Renal cortex interstitium (tissue), 11 donors: Measurements from ENCODE around the gene KDM6B. TPM values are rescaled to one million over a fixed set of nuclear protein-coding genes. Genes with fewer than 3 reads are reported as not detected.
"Not testable (repeated sequence)": the region's sequence is repeated elsewhere in the genome, so short reads cannot be mapped to it uniquely, and the experiment has no call there.

Source experiments
- DNase-seq, 11 donors: peaks; one replicate each; pipeline ENCODE4 v3.0.0-alpha.2; 2013; ENCODE audit warnings: low read depth in 9 of 11, low spot score in 4 of 11; ENCODE audit errors: extremely low read depth in 1 of 11
- polyA plus RNA-seq, 3 donors: library from polyadenylated mRNA; unstranded; fragments of 120-200 nt; gene quantifications; one replicate each; pipeline ENCODE4 v1.2.1, GENCODE V29; 2013; ENCODE audit not compliant: insufficient read length in 3 of 3

The KDM6B gene
- polyA plus RNA-seq, 3 donors = 20.9 to 35.4 (median 28.3) TPM

DNA sequence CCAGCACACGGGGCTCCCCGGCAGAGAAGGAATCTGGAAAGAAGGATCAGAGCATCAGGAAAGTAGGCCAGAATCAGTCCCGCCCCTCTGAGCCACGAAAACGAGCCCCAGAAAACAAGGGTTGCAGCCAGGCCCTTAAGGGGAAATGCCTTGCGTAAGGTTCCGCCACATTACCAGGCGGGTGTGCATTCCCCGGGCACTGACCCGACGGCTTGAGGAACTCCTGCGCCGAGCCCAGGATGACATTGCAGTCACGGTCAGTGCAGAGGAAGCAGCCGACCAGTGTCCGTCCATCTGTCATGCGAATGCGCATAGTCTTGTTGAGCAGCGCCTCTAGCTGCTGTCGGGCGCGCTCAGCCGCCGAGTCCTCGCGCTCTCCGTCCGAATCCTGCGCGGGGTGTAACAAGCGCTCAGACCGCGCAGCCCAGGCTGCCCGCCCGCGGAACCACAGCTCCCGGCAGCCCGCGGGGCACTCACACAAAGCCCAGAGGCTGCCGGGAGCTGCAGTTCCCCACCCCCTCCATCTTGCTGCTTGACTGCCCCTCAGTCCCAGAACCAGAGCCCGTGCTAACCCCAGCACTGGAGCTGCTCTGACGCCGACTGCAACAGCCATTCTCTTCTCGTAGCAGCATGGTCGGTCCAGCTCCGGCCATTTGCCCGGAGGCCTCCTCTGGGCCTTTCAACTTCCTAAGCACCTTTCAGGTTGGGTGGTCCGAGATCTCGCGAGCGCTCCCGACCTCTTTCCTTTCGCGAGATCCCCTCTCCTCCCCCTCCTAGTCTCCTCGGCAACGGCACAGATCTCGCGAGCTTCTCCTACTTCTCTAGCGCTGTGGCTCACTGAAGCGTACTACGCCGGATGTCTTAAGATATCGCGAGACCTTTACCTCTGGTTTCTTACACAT is 23.0 kb downstream of the KDM6B start, which contains the start of gene NAA38:
TSS of gene NAA38 (minus strand) at position 749 of the 902 bp plus-strand sequence. CDS start at position 653, 96 bp downstream.
- DNase-seq = peak; percentile 98 to 100 (median 99)

GRCh38 chr17:7857713-7858521 is 23.9 kb downstream of the KDM6B start, which contains the start of gene CYB5D1:
Gene CYB5D1, plus strand, starts transcription at chr17:7858003. Its CDS starts 132 bp downstream, at chr17:7858135.
- DNase-seq = peak in 9 of 11 donors; percentile 89 to 94 (median 91)

- DNase-seq = peak in 2 of 11 donors; percentile 18 to 33
Measured at GRCh38 chr17:7858522-7858810, 24.4 kb downstream of the KDM6B start.

DNA sequence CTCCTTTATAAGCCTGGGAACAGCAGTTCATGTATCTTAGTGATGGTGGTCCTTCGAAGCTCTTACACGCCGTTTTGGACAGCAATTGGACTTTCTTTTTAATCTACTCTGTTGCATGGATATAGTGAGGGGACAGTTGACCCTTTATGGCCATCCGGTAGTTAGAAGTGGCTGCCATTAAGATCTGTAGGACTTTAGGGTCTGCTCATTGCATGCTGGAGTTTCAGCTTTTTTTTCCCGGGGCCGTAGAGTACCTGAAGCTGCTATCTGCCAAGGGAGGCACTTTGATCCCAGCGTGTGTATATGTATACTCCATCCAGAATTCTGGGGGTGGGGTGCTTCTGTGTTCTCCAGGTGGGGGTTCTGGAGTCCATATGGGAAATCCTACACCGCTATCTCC is 25.0 kb downstream of the KDM6B start:
- no peak for DNase-seq

GRCh38 chr17:7862692-7863437 is 28.8 kb downstream of the KDM6B start:
- DNase-seq = peak in 2 of 11 donors; percentile 28 to 46

DNA sequence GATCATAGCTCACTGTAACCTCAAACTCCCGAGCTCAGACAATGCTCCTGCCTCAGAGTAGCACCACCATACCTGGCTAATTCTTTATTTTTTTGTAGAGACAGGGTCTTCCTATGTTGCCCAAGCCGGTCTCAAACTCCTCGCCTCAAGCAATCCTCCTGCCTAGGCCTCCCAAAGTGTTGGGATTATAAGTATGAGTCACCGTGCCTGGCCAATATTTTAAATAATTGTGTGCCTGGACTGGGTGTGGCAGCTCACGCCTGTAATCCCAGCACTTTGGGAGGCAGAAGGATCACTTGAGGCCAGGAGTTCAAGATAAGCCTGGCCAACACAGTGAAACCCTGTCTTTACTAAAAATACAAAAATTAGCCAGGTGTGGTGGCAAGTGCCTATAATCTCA is 30.4 kb downstream of the KDM6B start:
- not testable (repeated sequence) for DNase-seq

GRCh38 chr17:7864995-7865650 is 31.1 kb downstream of the KDM6B start:
- no peak for DNase-seq

DNA sequence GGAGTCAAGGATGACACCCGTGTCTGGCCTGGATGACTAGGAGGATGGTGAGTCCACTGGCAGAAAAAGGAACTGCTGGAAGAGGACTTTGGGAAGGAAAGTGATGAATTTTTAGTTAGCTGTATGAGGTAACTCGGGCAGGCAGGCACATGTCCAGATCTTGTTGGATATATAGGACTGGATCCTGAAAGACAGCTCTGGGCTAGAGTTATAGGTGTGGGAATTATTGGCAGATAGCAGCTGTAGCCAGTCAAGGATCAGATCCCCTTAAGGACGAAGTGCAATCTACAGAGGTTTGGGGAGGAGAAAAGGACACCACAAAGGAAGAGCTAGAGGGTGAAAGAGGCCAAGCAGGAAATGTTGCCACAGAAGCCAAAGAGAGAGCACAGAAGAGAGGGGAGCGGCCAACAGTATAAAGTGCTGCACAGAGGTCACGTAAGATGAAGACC is 33.9 kb downstream of the KDM6B start:
- DNase-seq = no peak

DNA sequence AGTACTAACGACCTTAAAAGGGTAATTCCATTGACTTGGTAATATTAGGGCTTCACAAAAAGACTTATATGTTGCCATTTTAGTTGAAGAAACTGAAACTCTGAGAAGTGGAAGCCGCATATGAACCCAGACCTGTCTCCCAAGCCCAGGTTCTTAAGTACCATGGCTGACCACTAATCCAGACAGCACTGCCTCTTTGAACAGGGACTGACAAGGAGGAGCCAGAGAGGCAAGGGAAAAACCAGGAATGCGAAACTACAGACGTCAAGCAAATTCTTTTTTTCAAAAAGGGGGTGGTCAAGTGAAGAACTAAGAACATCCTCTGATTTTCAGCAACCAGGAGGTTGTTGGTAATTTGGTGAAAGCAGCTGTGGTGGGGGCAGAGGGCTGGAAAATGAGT is 39.0 kb downstream of the KDM6B start:
- DNase-seq = no peak

- DNase-seq = no peak
Measured at GRCh38 chr17:7875804-7876370, 41.9 kb downstream of the KDM6B start.

- no peak for DNase-seq
Measured at GRCh38 chr17:7878234-7878633, 44.2 kb downstream of the KDM6B start.

DNA sequence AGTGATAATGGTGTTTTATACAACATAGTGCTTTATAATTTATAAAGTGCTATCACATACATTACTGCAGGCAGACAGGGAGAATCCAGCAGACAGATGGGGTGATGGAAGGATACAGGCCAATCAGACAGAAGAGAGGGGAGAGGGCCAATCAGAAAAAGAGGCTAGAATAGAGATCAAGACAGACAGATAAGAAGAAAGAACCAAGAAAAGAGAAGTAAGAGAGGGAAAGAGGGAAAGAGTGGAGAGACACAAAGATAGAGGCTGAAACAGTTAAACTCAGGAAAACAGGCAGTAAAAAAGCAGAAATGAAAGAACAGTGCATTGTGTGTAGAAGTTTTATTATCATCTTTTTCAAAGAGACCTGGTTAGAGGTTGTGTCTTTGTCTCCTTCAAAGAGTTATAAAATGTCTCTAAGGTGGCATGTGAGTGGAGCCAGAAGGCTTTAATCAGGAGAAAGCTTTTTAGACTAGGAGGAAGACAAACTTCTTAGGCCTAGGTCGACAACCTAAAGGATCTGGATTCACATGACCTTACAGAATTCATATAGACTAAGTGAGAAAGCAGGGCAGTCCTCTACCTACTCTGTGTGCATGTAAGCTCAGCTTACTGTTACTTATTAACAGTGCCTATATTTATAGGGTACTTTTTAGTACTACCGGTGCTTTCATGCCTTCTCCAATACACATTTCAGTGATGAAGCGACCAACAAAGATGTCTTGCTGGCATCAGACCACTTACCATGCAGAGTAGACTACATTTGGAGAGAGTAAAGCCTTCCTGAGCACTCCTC is 46.3 kb downstream of the KDM6B start:
- no peak for DNase-seq

- DNase-seq = no peak
Measured at GRCh38 chr17:7881276-7882054, 47.4 kb downstream of the KDM6B start.

- no peak for DNase-seq
Measured at GRCh38 chr17:7882068-7882467, 48.1 kb downstream of the KDM6B start.

DNA sequence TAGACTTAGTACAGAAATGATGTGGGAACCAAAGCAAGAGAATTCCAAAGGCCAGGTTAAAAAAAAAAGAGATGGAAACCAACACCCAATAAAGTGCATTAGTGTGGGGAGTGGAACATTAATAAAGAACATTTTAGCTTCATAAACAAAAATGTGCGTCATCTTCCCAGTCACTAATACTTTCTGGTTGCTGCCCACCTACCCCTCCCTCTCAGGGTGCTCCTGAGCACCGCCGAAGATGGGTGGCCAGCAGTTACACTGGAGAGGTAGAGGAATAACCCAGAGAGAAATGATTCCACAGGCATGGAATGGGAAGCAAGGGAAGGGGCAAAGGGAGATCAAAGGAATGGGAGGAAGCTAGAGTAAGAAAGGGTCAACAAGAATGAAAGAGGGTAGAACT is 48.6 kb downstream of the KDM6B start:
- DNase-seq = no peak
